Measurements from ENCODE around the gene ARMC7. TPM values are rescaled to one million over a fixed set of nuclear protein-coding genes. Genes with fewer than 3 reads are reported as not detected.

The ARMC7 gene
- total RNA-seq, 2 donors from 2014 or later = 20.0 to 26.6 TPM

GRCh38 chr17:75142236-75142971 is 32.6 kb downstream of the ARMC7 start:
- 94 to 97% methylated on average over 6 to 11 of the region's 13 CpGs for WGBS, 2 experiments (ENCODE audit: insufficient coverage in 1 of 2, insufficient read length in 1 of 2)
- H3K4me1 Mint-ChIP-seq = no peaks in the 10 kb centered on the region
- Histone ChIP-seq H3K4me3 (ENCODE audit: low read length) (no peak overlapping the region), H3K9me3 (ENCODE audit: control insufficient read depth, low read length) (no peaks in the 10 kb centered on the region), H3K27ac (ENCODE audit: low read depth, low read length) (no peak overlapping the region), H3K4me1 (ENCODE audit: control insufficient read depth, insufficient read depth, low read length) (no peaks in the 10 kb centered on the region), H3K9ac (ENCODE audit: extremely low read depth, low read length, poor library complexity, severe bottlenecking) (no peak overlapping the region), H3K27me3 (ENCODE audit: control insufficient read depth, insufficient read depth, low read length, poor library complexity, severe bottlenecking) (no peaks in the 10 kb centered on the region), H3K36me3 (ENCODE audit: control insufficient read depth, insufficient read depth, low read length) (peaks cover 97% of the 10 kb centered on the region)
- peaks cover 69% of the 10 kb centered on the region for H3K36me3 Mint-ChIP-seq (ENCODE audit: low read depth)
- no peak for TF ChIP-seq CTCF (conservative IDR thresholded peaks at IDR 0.05)
- no peaks in the 10 kb centered on the region for H3K9me3 Mint-ChIP-seq
- no peak overlapping the region for H3K4me3 Mint-ChIP-seq
- H3K27me3 Mint-ChIP-seq (ENCODE audit: insufficient read depth) = no peaks in the 10 kb centered on the region
- no peak for DNase-seq
- H3K27ac Mint-ChIP-seq = no peak overlapping the region

GRCh38 chr17:75144816-75145512 is 35.2 kb downstream of the ARMC7 start:
- no peaks in the 10 kb centered on the region for H3K9me3 ChIP-seq (ENCODE audit: control insufficient read depth, low read length)
- DNase-seq = no peak
- Mint-ChIP-seq H3K4me1 (no peaks in the 10 kb centered on the region), H3K27ac (no peak overlapping the region), H3K27me3 (ENCODE audit: insufficient read depth) (no peaks in the 10 kb centered on the region), H3K36me3 (ENCODE audit: low read depth) (peaks cover 79% of the 10 kb centered on the region), H3K4me3 (no peak overlapping the region), H3K9me3 (no peaks in the 10 kb centered on the region)
- no peaks in the 10 kb centered on the region for H3K27me3 ChIP-seq (ENCODE audit: control insufficient read depth, insufficient read depth, low read length, poor library complexity, severe bottlenecking)
- 91 to 93% methylated on average over 7 to 11 of the region's 11 CpGs for WGBS, 2 experiments (ENCODE audit: insufficient coverage in 1 of 2, insufficient read length in 1 of 2)
- H3K4me1 ChIP-seq (ENCODE audit: control insufficient read depth, insufficient read depth, low read length) = no peaks in the 10 kb centered on the region
- H3K9ac ChIP-seq (ENCODE audit: extremely low read depth, low read length, poor library complexity, severe bottlenecking) = no peak overlapping the region
- no peak overlapping the region for H3K4me3 ChIP-seq (ENCODE audit: low read length)
- no peak for TF ChIP-seq CTCF (conservative IDR thresholded peaks at IDR 0.05)
- H3K27ac ChIP-seq (ENCODE audit: low read depth, low read length) = no peak overlapping the region
- H3K36me3 ChIP-seq (ENCODE audit: control insufficient read depth, insufficient read depth, low read length) = peaks cover 89% of the 10 kb centered on the region

GRCh38 chr17:75146592-75146991 is 36.8 kb downstream of the ARMC7 start:
- H3K27me3 Mint-ChIP-seq (ENCODE audit: insufficient read depth) = no peaks in the 10 kb centered on the region
- peaks cover 76% of the 10 kb centered on the region for H3K36me3 ChIP-seq (ENCODE audit: control insufficient read depth, insufficient read depth, low read length)
- peaks cover 64% of the 10 kb centered on the region for H3K36me3 Mint-ChIP-seq (ENCODE audit: low read depth)
- no peak for TF ChIP-seq CTCF (conservative IDR thresholded peaks at IDR 0.05)
- no peak overlapping the region for H3K27ac Mint-ChIP-seq
- DNase-seq = no peak
- H3K4me1 Mint-ChIP-seq = no peaks in the 10 kb centered on the region
- no peaks in the 10 kb centered on the region for H3K4me1 ChIP-seq (ENCODE audit: control insufficient read depth, insufficient read depth, low read length)
- no peak overlapping the region for H3K9ac ChIP-seq (ENCODE audit: extremely low read depth, low read length, poor library complexity, severe bottlenecking)
- no peak overlapping the region for H3K27ac ChIP-seq (ENCODE audit: low read depth, low read length)
- no peak overlapping the region for H3K4me3 Mint-ChIP-seq
- H3K4me3 ChIP-seq (ENCODE audit: low read length) = no peak overlapping the region
- no peaks in the 10 kb centered on the region for H3K27me3 ChIP-seq (ENCODE audit: control insufficient read depth, insufficient read depth, low read length, poor library complexity, severe bottlenecking)
- no peaks in the 10 kb centered on the region for H3K9me3 ChIP-seq (ENCODE audit: control insufficient read depth, low read length)
- no peaks in the 10 kb centered on the region for H3K9me3 Mint-ChIP-seq
- WGBS, 2 experiments (ENCODE audit: insufficient coverage in 1 of 2, insufficient read length in 1 of 2) = 89 to 93% methylated on average over 2 to 3 of the region's 3 CpGs
